GM04504 (cell line): ENCODE data around the gene BRMS1.
"Not testable (repeated sequence)": the region's sequence is repeated elsewhere in the genome, so short reads cannot be mapped to it uniquely, and the experiment has no call there.

Experiments used
- DNase-seq: peaks from one replicate; pipeline ENCODE4 v3.0.0-alpha.2; 2012; ENCODE audit warnings: low read depth

The BRMS1 gene

GRCh38 chr11:66344550-66345315 is at the start of gene BRMS1:
BRMS1 (minus strand) TSS chr11:66345104; CDS start chr11:66342234, 2,870 bp downstream.
- peak; percentile 94 for DNase-seq

GRCh38 chr11:66393954-66394353 is 49.0 kb upstream of the BRMS1 start:
- no peak for DNase-seq

DNA sequence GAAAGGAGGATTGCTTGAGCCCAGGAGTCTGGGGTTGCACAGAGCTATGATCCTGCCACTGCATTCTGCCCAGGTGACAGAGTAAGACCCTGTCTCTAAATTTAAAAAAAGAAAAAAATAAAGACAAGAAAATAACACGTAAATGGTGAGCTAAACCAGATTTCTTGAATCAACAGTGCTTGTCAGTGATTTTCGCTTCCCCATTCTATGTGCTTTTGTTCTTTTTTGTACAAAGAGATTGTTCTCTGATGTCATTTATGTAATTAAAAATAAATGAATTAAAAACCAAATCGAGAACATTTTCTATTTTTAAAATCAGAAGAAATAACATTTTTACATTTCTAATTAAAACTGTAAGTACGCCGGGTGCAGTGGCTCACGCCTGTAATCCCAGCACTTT is 46.4 kb upstream of the BRMS1 start:
- DNase-seq, result no peak

DNA sequence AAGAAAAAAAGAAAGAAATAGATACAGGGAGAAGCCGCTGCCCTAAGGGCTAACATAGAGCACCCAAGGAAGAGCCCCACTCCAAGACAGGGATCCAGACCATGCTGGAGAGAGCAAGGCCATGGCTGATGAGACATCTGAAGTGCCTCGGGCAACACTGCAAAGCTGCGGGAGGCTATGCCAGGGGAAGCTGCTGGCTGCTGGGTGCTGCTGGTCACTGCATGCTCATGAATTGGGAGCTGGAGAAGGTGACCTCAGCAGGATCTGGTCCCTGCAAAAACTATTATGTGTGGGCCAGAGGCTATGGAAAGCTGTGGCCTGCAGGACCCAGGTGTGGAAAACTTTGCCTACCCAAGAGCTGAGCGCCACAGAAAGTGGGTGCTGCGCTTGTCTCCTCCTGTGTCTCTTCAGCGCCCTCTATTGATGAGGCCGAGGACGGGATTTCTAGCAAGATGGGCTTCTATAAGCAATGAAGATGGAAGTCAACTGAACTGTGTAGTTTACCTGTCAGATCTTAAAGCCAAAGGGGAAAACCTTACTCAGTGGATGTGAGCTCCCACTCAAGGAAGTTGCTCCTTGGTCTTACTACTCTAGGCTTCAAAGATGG is 44.0 kb upstream of the BRMS1 start:
- DNase-seq, result peak; percentile 34

DNA sequence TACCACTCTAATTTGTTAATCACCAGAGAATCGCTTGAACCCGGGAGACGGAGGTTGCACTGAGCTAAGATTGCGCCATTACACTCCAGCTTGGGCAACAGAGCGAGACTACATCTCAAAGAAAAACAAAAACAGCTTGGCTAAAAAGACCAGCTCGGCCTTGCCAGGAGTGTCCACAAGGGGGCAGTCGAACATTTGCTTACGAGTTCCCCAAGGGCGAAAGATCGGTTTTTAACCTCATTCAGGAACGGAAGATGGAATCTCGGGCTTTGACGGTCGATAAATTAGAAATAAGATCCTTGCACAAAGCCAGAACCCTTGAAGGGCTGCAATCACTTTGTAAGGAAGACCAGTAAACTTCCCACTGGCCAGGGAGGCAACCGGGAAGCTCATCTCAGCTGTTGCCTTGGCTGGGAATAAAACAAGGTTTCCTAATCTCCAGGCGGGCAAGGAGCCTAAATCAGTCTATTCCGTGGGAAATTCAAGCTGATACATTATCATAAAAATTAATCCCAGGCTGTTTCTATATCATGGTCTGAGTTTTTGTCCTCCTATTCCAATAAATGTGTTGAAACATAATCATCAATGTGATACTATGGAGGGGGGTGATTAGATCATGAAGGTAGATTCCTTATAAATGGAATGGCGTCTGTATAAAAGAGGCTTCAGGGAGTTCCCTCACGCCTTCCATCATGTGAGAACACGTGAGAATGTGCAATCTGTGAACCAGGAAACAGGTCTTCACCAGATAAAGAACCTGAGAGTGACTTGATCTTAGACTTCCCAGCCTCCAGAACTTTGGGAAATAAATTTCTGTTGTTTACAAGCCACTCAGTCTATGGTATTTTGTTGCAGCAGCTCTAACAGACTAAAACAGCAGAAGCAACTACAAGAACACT is 41.5 kb upstream of the BRMS1 start:
- peak; percentile 60 for DNase-seq

GRCh38 chr11:66384316-66384715 is 39.4 kb upstream of the BRMS1 start:
- DNase-seq, result not testable (repeated sequence)

DNA sequence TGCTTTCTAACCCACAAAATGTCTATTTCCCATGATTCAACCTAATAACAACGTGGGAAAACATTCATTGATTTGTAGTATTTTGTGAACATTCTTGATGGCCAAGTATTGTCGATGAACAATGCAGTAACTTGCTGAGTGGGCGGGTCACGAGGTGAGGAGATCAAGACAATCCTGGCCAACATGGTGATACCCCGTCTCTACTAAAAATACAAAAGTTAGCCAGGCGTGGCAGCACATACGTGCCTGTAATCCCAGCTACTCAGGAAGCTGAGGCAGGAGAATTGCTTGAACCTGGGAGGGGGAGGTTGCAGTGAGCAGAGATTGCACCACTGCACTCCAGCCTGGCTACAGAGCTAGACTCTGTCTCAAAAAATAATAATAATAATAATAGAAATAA is 35.4 kb upstream of the BRMS1 start:
- DNase-seq, result not testable (repeated sequence)

DNA sequence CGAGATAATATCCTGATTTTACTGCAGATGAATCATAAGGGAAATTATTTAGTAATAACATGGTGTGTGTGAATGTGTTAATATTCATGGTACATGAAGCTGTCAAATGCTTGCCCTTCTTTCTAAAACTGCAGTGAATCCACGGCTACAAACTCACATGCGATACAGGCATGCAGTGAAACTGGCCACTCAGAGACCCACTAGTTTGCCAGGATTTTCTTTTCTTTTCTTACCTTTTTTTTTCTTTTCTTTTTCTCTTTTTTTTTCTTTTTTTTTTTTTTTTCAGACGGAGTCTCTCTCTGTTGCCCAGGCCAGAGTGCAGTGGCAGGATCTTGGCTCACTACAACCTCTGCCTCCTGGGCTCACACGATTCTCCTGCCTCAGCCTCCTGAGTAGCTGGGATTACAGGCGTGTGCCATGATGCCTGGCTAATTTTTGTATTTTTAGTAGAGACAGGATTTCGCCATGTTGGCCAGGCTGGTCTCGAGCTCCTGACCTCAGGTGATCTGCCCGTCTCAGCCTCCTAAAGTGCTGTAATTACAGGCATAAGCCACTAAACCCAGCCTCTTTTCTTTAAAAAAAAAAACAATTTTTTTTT is 28.9 kb upstream of the BRMS1 start:
- DNase-seq, result not testable (repeated sequence)

- no peak for DNase-seq
Measured at GRCh38 chr11:66373265-66373664, 28.4 kb upstream of the BRMS1 start.

DNA sequence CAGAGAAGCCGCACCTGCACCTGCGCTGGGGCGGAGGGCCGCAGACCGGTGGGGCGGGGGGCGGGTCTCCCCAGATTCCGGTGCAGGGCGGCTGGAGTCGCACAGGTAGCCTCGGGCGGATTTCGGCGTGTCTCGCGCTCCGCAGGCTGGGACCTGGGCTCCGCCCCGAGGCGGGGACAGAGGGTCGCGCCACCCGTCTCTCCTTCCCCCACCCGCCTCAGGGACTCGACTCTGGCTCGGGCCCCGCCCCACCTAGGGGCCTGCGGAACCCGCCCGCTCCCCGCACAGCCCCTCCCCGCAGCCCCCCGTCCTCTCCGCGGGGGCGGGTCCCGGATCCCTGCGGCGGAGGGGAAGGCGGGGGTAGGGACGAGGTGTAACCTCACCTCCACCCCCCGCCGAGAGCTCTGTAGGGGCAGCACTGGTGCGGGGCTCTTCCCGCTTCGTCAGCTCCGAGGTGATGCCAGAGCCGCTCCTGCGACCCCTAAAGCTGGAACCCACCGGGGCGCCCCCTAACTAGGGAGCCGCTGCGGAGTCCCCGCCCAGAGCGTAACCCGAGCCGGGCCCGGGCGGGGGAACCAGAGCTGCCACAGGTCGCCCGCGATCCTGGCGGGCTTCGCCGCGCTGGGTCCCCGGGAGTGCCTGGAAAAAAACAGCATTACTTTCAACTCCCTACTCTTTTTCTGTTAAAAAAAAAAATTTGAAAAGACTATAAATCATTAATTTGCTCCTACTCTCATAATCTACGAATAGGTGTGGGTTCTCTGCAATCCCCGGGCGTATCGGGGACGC is 26.9 kb upstream of the BRMS1 start, which contains the start of gene SLC29A2:
SLC29A2 (minus strand) TSS at position 134 of the 789 bp plus-strand sequence. CDS start 169 bp downstream, outside the sequence.
- DNase-seq, result no peak

GRCh38 chr11:66369073-66369894 is 24.4 kb upstream of the BRMS1 start:
- DNase-seq, result no peak

DNA sequence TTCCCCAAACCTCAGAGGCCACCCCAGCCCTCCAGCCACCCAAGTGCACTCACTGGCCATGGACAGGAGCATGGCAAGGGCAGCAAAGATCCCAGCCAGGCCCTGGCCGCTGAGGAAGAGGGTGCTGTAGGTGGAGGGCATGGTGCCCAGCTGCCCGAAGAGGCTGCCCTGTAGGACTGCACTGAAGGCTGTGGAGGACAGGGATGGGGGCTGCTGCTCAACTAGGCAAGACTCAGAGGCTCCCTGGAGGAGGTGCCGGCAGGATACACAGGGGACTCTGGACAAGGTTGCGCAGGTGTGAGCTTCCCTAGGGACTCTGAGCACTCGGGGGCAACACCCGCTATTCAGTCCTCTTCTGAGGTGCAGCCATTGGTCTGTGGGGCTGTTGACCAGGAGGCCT is 23.6 kb upstream of the BRMS1 start:
- DNase-seq, result no peak

DNA sequence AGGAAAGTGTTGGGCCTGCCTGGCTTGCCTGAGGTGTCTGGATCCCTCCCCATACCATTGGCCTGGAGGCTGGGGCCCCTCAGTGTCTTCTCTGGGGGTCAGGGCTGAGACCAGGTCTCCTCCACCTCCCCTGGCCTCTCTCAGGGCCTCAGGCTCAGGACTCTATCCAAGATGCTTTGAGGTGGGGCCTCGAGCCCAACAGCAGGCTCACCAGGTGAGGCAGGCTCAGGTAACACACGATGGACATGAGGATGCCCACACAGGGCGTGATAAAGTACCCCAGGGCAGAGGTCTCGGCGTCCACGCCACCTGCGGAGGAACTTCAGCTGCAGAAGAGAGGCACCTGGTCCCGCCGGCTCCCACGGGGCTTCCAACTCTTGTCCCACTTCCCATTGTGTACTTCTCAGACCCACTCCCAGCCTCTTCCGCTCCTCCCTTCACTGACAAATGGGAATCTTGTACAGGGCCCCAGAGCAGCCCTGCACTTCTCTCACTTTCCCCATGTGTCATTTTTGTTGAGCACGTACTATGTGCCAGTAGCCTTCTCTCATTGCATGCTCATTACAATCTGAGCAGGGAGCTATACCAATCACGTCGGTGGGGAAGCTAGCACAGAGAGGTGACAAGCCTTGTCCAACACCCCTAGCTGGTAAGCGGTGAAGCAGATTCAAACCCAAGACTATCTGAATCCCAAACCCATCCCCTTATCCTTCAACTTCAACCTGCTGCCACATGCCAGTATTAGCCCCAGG is 22.8 kb upstream of the BRMS1 start:
- DNase-seq, result no peak

DNA sequence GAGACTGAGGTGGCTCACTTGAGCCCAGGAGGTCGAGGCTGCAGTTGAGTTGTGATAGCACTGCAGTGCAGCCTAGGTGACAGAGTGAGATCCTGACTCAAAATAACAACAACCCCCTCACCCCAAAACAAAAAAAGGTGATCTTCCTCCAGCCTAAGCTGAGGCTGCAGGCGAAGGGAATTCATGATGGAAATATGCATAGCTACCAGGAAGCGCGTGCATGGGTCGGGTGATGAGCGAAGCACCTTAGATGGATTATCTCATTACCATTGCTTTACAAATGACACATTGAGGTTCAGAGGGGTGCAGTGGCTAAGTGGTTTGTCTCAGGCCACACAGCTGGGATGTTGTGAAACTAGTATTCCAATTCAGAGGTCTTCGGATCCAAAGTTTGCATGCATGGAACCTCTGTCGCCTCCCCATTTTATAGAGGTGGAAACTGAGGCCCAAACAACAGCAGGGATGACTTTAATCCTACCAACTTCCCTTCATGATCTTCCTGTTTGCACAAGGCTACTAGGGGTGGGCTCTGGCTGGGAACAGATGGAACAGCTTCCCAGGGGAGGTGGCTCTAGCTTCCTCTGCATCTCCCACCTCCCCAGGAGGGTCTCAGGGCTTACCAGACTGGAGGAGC is 22.1 kb upstream of the BRMS1 start:
- DNase-seq, result no peak

GRCh38 chr11:66365711-66366619 is 21.1 kb upstream of the BRMS1 start:
- no peak for DNase-seq

DNA sequence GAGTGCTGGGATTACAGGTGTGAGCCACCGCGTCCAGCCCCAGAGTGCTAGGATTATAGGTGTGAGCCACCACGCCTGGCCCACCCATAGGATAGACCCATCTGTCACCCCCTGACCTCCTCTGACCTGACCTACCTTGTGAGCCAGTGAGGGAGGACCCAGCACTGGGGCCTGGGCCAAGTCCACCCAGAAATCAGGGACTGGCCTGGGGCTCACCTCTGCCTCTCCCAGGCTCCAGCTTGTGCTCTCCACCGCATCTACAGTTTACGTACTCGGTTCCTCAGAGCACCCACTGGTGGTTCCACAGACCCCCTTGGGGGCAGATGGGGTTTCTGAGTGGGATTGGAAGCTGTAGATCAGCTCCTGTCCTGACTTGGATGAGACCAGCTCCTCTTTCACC is 20.3 kb upstream of the BRMS1 start:
- no peak for DNase-seq

DNA sequence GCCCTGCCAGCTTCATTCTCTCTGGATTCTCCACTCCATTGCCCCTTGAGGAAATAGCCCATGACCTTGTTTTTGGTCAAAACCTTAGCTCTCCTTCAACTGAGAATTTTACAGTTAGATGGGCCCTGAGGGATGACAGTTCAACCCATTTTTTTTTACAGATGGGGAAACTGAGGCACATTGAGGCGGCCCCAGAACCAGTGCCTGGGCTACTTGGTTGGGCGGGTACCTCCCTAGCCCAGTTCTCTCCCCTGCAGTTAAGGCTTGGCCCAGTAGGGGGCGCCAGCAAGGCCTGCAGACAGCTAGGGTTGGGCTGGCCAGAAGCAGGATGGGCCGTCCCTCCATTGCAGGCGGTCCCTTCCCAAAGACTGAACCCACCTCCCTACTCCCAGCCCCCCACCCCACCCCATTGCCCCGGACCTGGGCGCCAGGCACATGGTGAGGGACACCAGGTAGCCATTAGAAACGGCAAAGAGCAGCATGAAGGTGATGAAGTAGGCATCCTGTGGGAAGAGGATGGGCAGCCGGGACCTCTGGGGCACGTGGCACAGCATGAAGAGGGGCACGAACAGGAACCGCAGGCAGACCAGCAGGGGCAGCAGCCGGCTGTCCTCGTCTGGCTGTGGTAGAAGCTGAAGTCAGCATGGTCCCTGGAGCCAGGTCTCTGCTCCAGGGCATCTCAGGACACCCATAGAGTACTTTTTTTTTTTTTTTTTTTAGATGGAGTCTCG is 19.1 kb upstream of the BRMS1 start:
- no peak for DNase-seq
